HepG2 (cell line): ENCODE measurements around the gene A3GALT2. TPM values are rescaled to one million over a fixed set of nuclear protein-coding genes. Genes with fewer than 3 reads are reported as not detected.

ENCODE experiments used
- HNF4A ChIP-seq: sonication (generic); formaldehyde crosslinking; IDR thresholded peaks from 2 replicates; pipeline ENCODE4 v1.4.0; 2020; ENCODE audit warnings: missing genetic modification reagents
- NFKBIZ ChIP-seq: IDR thresholded peaks from 2 replicates; pipeline ENCODE4 v1.6.1; 2018; ENCODE audit warnings: missing genetic modification reagents, missing compliant biosample characterization
- PLRG1 ChIP-seq: fragments of 450-650 bp; conservative IDR thresholded peaks from 2 replicates; pipeline ENCODE4 v1.6.1; 2016
- SRSF9 ChIP-seq: fragments of 200-400 bp; formaldehyde crosslinking; IDR thresholded peaks from 2 replicates; pipeline ENCODE4 v1.6.1; 2018; ENCODE audit warnings: borderline replicate concordance, mild to moderate bottlenecking, low read depth, low read length; ENCODE audit not compliant: insufficient read depth, poor library complexity, severe bottlenecking
- TBP ChIP-seq: sonication (generic); formaldehyde crosslinking; IDR thresholded peaks from 2 replicates; pipeline ENCODE4 v1.5.0; 2020; ENCODE audit warnings: missing genetic modification reagents
- ZNF124 ChIP-seq: sonication (generic); formaldehyde crosslinking; IDR thresholded peaks from 2 replicates; pipeline ENCODE4 v1.4.0; 2020; ENCODE audit warnings: missing genetic modification reagents
- ZNF33B ChIP-seq: sonication (generic); formaldehyde crosslinking; IDR thresholded peaks from 2 replicates; pipeline ENCODE4 v1.5.1; 2020; ENCODE audit warnings: mild to moderate bottlenecking, missing genetic modification reagents
- ZNF543 ChIP-seq: sonication (generic); formaldehyde crosslinking; IDR thresholded peaks from 2 replicates; pipeline ENCODE4 v1.4.0; 2020; ENCODE audit warnings: mild to moderate bottlenecking, missing genetic modification reagents
- ZNF614 ChIP-seq: IDR thresholded peaks from 2 replicates; pipeline ENCODE4 v1.6.1; 2018; ENCODE audit warnings: missing biosample characterization, missing genetic modification reagents, inconsistent platforms, borderline replicate concordance
- ZNF772 ChIP-seq: sonication (generic); formaldehyde crosslinking; IDR thresholded peaks from 2 replicates; pipeline ENCODE4 v1.5.0; 2020; ENCODE audit warnings: mild to moderate bottlenecking, missing genetic modification reagents
- ZNF780A ChIP-seq: sonication (generic); formaldehyde crosslinking; IDR thresholded peaks from 2 replicates; pipeline ENCODE4 v1.8.0; 2022; ENCODE audit warnings: mild to moderate bottlenecking, missing genetic modification reagents, moderate library complexity
- ZNF790 ChIP-seq: sonication (generic); formaldehyde crosslinking; IDR thresholded peaks from 2 replicates; pipeline ENCODE4 v1.8.0; 2022; ENCODE audit warnings: missing genetic modification reagents, mild to moderate bottlenecking, borderline replicate concordance
- polyA plus RNA-seq, 8 experiments: library from polyadenylated mRNA; depleted of rRNA in 3 of 8; stranded (reverse) in 7 of 8; unstranded in 1 of 8; fragments of >200 nt; fragmentation: Illumina TruSeq in 4 of 8; extraction: Trizol in 4 of 8; gene quantifications; 2 replicates each; pipeline versions ENCODE4 v1.2.1 to v1.2.3, GENCODE V29; 2011 to 2016; ENCODE audit warnings: low read depth in 4 of 8, missing spikeins in 1 of 8, mixed read lengths in 1 of 8; ENCODE audit not compliant: insufficient read depth in 1 of 8
- total RNA-seq, 5 experiments: library from RNA; depleted of rRNA; stranded (reverse); fragments of >200 nt; fragmentation: Illumina TruSeq; extraction: Trizol; gene quantifications; 2 replicates each; pipeline ENCODE4 v1.2.3, GENCODE V29; 2016; ENCODE audit warnings: low read depth in 1 of 5
- TF ChIP-seq, protein P1 (sequence below): sonication (generic); formaldehyde crosslinking; IDR thresholded peaks from 2 replicates; pipeline ENCODE4 v1.5.0; 2020; ENCODE audit warnings: mild to moderate bottlenecking, missing genetic modification reagents, borderline replicate concordance
- TF ChIP-seq, protein P2 (sequence below): sonication (generic); formaldehyde crosslinking; IDR thresholded peaks from 2 replicates; pipeline ENCODE4 v1.4.0; 2020; ENCODE audit warnings: mild to moderate bottlenecking, missing genetic modification reagents
- TF ChIP-seq, protein P3 (sequence below): sonication (generic); formaldehyde crosslinking; IDR thresholded peaks from 2 replicates; pipeline ENCODE4 v1.5.1; 2020; ENCODE audit warnings: missing genetic modification reagents, mild to moderate bottlenecking, borderline replicate concordance

A3GALT2 gene
- total and polyA plus RNA-seq, 2 of the 13 experiments (the other 11 are each of a cell fraction or from before 2014, with no cell fraction given): not detected

DNA sequence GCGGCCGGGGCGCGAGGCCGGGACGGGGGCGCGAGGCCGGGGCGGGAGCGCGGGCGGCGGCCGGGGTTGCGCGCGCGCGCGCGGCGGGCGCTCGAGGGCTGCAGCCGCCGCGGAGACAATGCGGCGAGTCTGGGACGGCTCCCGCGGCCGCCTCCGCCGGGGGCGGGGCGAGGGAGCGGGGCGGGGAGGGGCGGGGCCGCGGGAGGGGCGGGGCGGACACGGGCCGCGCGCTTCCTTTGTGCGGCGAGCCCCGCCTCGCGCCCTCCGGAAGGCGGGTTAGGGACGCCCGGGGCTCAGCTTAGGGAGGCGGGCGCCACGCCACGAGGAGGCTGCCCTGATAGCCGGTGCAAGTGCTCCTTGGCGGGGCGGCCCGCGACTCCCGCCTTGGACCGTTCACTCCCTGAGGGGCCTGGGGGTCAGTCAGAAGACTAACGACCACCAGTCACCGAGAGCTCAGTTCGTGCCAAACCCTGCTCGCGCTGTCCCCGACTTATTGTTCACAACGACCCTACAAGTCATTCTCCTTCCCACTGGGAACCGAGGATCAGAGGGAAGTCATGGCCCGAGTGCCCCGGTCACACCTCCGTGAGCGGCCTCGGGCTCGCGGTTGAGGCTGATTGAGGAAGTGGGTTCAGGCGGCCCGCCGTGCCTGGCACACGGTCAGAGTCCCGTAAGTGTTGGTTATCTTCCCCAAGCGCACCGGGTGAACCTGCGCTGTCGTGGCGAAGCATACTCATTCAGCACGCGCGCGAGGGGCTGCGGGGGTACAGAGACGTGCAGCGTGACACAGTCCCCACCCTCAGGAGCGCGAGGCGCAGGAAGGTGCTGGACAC, 29.1 kb upstream of the A3GALT2 start (continued):
- TF ChIP-seq, protein P1, sequence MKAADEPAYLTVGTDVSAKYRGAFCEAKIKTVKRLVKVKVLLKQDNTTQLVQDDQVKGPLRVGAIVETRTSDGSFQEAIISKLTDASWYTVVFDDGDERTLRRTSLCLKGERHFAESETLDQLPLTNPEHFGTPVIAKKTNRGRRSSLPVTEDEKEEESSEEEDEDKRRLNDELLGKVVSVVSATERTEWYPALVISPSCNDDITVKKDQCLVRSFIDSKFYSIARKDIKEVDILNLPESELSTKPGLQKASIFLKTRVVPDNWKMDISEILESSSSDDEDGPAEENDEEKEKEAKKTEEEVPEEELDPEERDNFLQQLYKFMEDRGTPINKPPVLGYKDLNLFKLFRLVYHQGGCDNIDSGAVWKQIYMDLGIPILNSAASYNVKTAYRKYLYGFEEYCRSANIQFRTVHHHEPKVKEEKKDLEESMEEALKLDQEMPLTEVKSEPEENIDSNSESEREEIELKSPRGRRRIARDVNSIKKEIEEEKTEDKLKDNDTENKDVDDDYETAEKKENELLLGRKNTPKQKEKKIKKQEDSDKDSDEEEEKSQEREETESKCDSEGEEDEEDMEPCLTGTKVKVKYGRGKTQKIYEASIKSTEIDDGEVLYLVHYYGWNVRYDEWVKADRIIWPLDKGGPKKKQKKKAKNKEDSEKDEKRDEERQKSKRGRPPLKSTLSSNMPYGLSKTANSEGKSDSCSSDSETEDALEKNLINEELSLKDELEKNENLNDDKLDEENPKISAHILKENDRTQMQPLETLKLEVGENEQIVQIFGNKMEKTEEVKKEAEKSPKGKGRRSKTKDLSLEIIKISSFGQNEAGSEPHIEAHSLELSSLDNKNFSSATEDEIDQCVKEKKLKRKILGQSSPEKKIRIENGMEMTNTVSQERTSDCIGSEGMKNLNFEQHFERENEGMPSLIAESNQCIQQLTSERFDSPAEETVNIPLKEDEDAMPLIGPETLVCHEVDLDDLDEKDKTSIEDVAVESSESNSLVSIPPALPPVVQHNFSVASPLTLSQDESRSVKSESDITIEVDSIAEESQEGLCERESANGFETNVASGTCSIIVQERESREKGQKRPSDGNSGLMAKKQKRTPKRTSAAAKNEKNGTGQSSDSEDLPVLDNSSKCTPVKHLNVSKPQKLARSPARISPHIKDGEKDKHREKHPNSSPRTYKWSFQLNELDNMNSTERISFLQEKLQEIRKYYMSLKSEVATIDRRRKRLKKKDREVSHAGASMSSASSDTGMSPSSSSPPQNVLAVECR: peak; percentile 83
- TF ChIP-seq ZNF790 (CRISPR knock-in tag) (no peak), ZNF780A (CRISPR knock-in tag) (no peak), TBP (CRISPR knock-in tag) (no peak), ZNF772 (CRISPR knock-in tag) (no peak), HNF4A (CRISPR knock-in tag) (0 out of 2 replicates have a peak, but pooled peaks have one; percentile 9), SRSF9 (no peak), ZNF614 (CRISPR knock-in tag) (peak; percentile 34; the same call in 1 of the 2 replicates), PLRG1 (no peak), NFKBIZ (CRISPR knock-in tag) (no peak), ZNF124 (CRISPR knock-in tag) (0 out of 2 replicates have a peak, but pooled peaks have one; percentile 54), ZNF543 (no peak), ZNF33B (CRISPR knock-in tag) (no peak)
- TF ChIP-seq, protein P2, sequence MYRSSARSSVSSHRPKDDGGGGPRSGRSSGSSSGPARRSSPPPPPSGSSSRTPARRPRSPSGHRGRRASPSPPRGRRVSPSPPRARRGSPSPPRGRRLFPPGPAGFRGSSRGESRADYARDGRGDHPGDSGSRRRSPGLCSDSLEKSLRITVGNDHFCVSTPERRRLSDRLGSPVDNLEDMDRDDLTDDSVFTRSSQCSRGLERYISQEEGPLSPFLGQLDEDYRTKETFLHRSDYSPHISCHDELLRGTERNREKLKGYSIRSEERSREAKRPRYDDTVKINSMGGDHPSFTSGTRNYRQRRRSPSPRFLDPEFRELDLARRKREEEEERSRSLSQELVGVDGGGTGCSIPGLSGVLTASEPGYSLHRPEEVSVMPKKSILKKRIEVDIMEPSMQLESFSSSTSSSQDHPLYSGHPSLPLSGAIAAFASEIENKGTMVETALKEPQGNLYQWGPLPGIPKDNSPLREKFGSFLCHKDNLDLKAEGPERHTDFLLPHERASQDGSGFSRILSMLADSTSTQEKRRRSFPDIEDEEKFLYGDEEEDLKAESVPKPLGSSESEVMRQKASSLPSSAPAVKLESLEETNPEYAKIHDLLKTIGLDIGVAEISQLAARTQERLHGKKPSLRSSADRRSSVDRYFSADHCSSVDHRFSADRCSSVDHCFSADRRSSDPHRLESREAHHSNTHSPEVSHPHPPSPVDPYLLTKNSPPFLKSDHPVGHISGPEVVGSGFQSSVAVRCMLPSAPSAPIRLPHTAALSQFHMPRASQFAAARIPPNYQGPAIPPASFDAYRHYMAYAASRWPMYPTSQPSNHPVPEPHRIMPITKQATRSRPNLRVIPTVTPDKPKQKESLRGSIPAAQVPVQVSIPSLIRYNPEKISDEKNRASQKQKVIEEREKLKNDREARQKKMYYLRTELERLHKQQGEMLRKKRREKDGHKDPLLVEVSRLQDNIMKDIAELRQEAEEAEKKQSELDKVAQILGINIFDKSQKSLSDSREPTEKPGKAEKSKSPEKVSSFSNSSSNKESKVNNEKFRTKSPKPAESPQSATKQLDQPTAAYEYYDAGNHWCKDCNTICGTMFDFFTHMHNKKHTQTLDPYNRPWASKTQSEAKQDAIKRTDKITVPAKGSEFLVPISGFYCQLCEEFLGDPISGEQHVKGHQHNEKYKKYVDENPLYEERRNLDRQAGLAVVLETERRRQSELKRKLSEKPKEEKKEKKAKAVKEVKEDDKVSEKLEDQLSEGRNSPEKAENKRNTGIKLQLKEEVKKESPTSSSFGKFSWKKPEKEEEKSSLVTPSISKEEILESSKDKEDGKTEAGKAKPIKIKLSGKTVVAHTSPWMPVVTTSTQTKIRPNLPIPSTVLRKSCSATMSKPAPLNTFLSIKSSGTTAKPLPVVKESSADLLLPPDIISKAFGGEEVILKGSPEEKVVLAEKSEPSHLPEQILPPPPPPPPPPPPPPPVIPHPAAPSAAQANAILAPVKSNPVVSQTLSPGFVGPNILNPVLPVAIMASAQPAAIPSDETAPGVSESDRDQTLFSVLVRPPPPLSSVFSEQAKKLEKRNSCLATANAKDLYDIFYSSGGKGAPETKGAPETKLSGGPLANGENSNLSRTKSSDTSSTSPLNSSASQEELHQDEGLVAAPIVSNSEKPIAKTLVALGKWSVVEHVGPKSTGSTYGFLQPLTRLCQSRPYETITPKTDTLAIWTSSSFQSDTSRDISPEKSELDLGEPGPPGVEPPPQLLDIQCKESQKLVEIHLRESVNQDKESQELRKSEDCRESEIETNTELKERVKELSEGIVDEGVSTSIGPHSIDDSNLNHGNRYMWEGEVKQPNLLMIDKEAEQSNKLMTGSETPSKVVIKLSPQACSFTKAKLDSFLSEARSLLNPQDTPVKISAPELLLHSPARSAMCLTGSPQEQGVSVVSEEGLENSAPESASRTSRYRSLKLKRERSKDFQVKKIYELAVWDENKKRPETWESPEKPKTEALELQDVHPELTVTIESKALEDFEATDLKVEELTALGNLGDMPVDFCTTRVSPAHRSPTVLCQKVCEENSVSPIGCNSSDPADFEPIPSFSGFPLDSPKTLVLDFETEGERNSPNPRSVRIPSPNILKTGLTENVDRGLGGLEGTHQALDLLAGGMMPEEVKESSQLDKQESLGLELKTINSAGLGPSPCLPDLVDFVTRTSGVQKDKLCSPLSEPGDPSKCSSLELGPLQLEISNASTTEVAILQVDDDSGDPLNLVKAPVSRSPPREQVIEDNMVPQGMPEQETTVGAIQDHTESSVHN (CRISPR knock-in tag): peak; percentile 42; the same call in 1 of the 2 replicates
- TF ChIP-seq, protein P3, sequence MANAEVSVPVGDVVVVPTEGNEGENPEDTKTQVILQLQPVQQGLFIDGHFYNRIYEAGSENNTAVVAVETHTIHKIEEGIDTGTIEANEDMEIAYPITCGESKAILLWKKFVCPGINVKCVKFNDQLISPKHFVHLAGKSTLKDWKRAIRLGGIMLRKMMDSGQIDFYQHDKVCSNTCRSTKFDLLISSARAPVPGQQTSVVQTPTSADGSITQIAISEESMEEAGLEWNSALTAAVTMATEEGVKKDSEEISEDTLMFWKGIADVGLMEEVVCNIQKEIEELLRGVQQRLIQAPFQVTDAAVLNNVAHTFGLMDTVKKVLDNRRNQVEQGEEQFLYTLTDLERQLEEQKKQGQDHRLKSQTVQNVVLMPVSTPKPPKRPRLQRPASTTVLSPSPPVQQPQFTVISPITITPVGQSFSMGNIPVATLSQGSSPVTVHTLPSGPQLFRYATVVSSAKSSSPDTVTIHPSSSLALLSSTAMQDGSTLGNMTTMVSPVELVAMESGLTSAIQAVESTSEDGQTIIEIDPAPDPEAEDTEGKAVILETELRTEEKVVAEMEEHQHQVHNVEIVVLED: peak; percentile 71
